Measurements from ENCODE around the gene HSPA4. TPM values are rescaled to one million over a fixed set of nuclear protein-coding genes. Genes with fewer than 3 reads are reported as not detected.

HSPA4 gene
- total RNA-seq, 1 donor from 2014 or later, result 37.6 TPM

GRCh38 chr5:133025804-133026663 lies 25.8 kb upstream of the HSPA4 start, which contains the start of gene ZCCHC10:
Gene ZCCHC10, minus strand, starts transcription at chr5:133026549. Its CDS starts 12 bp downstream, at chr5:133026537.
- Histone ChIP-seq H3K36me3 (peaks cover 0 to 5% of the 10 kb centered on the region in 2 donors), H3K27me3 (no peaks in the 10 kb centered on the region), H3K4me3 (peak within 1 kb of the TSS; percentile 97 to 99), H3K4me1 (peaks cover 25% of the 10 kb centered on the region), H3K27ac (peak within 1 kb of the TSS; percentile 98), H3K9me3 (no peaks in the 10 kb centered on the region)
- peak; percentile 81 to 90 for TF ChIP-seq POLR2AphosphoS5 (IDR thresholded peaks at IDR 0.05; ENCODE audit: insufficient read depth in 1 of 2, low read depth in 1 of 2)
- TF ChIP-seq POLR2A (IDR thresholded peaks at IDR 0.05), result peak in 1 of 2 donors; percentile 47
- TF ChIP-seq, protein P1, sequence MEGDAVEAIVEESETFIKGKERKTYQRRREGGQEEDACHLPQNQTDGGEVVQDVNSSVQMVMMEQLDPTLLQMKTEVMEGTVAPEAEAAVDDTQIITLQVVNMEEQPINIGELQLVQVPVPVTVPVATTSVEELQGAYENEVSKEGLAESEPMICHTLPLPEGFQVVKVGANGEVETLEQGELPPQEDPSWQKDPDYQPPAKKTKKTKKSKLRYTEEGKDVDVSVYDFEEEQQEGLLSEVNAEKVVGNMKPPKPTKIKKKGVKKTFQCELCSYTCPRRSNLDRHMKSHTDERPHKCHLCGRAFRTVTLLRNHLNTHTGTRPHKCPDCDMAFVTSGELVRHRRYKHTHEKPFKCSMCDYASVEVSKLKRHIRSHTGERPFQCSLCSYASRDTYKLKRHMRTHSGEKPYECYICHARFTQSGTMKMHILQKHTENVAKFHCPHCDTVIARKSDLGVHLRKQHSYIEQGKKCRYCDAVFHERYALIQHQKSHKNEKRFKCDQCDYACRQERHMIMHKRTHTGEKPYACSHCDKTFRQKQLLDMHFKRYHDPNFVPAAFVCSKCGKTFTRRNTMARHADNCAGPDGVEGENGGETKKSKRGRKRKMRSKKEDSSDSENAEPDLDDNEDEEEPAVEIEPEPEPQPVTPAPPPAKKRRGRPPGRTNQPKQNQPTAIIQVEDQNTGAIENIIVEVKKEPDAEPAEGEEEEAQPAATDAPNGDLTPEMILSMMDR (IDR thresholded peaks at IDR 0.05), result no peak
- peak; percentile 92 to 96 for DNase-seq (ENCODE audit: extremely low spot score in 2 of 2)
- intact Hi-C loops (cut with DNase I), result no loop called here

DNA sequence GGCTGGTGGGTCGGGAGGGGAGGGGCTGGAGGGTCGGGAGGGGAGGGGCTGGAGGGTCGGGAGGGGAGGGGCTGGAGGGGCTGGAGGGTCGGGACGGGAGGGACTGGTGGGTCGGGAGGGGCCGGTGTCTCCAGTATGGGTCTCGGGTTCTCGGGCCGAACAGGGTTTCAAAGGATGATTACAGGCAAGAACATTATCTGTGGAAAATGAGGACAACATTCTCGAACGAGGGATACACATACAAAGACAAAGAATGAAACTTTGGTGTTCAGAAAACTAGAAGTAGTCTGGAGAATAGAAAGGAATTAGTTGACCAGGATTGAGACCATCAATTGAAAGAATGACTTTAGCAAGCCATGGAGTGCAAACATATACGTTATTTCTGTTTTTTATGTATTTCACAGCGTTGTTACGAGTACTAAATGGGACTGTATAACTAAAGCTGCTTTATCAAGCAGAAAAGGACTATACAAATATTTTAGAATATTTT lies 25.1 kb upstream of the HSPA4 start:
- H3K4me3 ChIP-seq, result peak overlapping the region; percentile 97 to 99
- intact Hi-C loops (cut with DNase I), result no loop called here
- peak overlapping the region; percentile 98 for H3K27ac ChIP-seq
- no peaks in the 10 kb centered on the region for H3K27me3 ChIP-seq
- H3K9me3 ChIP-seq, result no peaks in the 10 kb centered on the region
- TF ChIP-seq POLR2A (IDR thresholded peaks at IDR 0.05), result no peak
- DNase-seq (ENCODE audit: extremely low spot score in 2 of 2), result no peak
- H3K36me3 ChIP-seq, result peaks cover 0 to 5% of the 10 kb centered on the region in 2 donors
- H3K4me1 ChIP-seq, result peaks cover 25% of the 10 kb centered on the region

- intact Hi-C loops (cut with DNase I), result no loop called here
- no peak for TF ChIP-seq POLR2AphosphoS5 (IDR thresholded peaks at IDR 0.05; ENCODE audit: insufficient read depth in 1 of 2, low read depth in 1 of 2)
- TF ChIP-seq, protein P1 (IDR thresholded peaks at IDR 0.05), result no peak
- TF ChIP-seq POLR2A (IDR thresholded peaks at IDR 0.05), result no peak
- H3K27me3 ChIP-seq, result no peaks in the 10 kb centered on the region
- H3K4me1 ChIP-seq, result peaks cover 15% of the 10 kb centered on the region
- no peak overlapping the region for H3K27ac ChIP-seq
- no peaks in the 10 kb centered on the region for H3K36me3 ChIP-seq
- H3K4me3 ChIP-seq, result no peak overlapping the region
- DNase-seq (ENCODE audit: extremely low spot score in 2 of 2), result no peak
- no peaks in the 10 kb centered on the region for H3K9me3 ChIP-seq
Measured at GRCh38 chr5:133029416-133029815, 22.4 kb upstream of the HSPA4 start.

DNA sequence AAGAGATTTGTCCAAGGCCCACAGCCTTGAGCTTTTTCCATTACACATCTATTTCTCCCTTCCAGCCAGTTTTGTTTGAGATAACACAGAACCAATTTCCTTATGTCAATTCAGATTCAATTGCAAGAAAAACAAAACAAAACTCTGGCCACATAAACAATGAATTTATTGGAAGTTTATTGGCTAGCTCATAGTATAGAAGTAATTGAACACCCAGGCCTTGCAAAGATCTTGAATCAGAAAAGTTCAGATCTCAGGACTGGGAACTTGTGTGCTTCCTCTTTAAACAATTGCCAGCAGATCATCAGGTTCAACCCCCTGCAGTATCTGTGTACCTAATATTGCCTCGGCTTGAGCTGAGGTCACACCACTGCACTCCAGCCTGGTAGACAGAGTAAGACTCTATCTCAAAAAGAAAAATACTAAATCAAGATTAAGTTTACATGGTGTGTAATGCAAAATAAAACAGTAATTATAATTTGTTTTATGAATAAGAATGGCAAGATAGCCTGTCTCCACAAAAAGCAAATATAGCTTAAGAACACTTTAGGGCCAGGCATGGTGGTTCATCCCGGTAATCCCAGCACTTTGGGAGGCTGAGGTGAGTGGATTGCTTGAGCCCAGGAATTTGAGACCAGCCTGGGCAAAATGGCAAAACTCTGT lies 21.3 kb upstream of the HSPA4 start:
- no peak for DNase-seq (ENCODE audit: extremely low spot score in 2 of 2)
- H3K36me3 ChIP-seq, result no peaks in the 10 kb centered on the region
- no peak overlapping the region for H3K27ac ChIP-seq
- no peak overlapping the region for H3K4me3 ChIP-seq
- TF ChIP-seq, protein P1 (IDR thresholded peaks at IDR 0.05), result no peak
- TF ChIP-seq POLR2AphosphoS5 (IDR thresholded peaks at IDR 0.05; ENCODE audit: insufficient read depth in 1 of 2, low read depth in 1 of 2) (no peak), POLR2A (IDR thresholded peaks at IDR 0.05) (no peak)
- no peaks in the 10 kb centered on the region for H3K9me3 ChIP-seq
- no peaks in the 10 kb centered on the region for H3K27me3 ChIP-seq
- intact Hi-C loops (cut with DNase I), result no loop called here
- peaks cover 5% of the 10 kb centered on the region for H3K4me1 ChIP-seq

DNA sequence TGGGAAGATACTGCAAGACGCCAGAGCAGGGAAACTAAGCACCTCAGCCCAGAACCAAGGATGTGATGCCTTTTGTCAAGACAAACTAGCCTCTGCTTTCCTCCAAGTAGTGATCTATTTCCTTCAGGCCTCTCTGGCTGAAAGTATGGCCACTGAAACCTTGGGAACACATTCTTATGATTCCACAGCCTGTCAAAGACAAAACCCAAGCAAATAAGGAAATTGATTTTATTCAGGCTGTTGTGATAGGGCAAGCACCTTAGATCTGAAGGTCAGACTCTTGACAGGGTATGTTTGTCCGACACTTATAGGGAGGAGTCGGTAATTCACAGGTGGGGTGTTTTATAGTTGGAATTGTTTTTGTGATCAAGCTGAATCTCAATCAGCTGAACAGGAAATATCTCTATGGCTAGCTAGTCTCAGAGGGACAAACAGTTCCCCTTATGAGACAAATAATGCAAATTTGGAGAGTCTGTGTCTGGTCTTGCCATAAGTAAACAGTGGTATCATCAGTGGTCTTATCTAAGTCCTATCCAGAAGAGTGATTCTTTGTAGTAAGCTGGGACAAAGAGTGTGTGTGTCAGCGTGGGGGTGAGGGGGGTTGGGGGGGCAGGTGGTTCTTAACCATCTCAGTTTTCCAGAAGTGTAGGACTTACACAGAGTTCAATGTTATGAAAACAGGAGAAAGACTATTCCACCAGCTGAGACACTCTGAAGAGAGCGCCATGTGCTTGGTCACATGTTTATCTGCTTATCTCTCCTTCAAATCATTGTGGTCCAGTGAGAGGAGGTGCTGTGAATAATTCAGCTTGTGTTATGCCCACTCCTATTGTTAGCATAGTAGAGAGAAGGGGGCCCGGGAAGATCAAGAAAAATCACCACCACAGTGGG lies 18.7 kb upstream of the HSPA4 start:
- H3K4me1 ChIP-seq, result no peaks in the 10 kb centered on the region
- no peaks in the 10 kb centered on the region for H3K9me3 ChIP-seq
- no peaks in the 10 kb centered on the region for H3K27me3 ChIP-seq
- intact Hi-C loops (cut with DNase I), result no loop called here
- TF ChIP-seq POLR2A (IDR thresholded peaks at IDR 0.05) (no peak), POLR2AphosphoS5 (IDR thresholded peaks at IDR 0.05; ENCODE audit: insufficient read depth in 1 of 2, low read depth in 1 of 2) (no peak)
- TF ChIP-seq, protein P1 (IDR thresholded peaks at IDR 0.05), result no peak
- DNase-seq (ENCODE audit: extremely low spot score in 2 of 2), result no peak
- no peak overlapping the region for H3K27ac ChIP-seq
- H3K4me3 ChIP-seq, result no peak overlapping the region
- H3K36me3 ChIP-seq, result no peaks in the 10 kb centered on the region

All from vagina (tissue), 2 donors.